HCT116 (cell line): Measurements from ENCODE around the gene NFIX. TPM values are rescaled to one million over a fixed set of nuclear protein-coding genes. Genes with fewer than 3 reads are reported as not detected.

Experiments
- ATAC-seq: fragments of 200-7000 bp; cut with Tn5 transposase; 2 replicates; pipeline ENCODE4 v1.9.1; 2020; ENCODE audit warnings: mild to moderate bottlenecking, moderate library complexity
- BruUV-seq: library from RNA; stranded (reverse); fragments of 400-500 nt; replicated peaks from 2 replicates; lab custom pipeline; 2021; lab: Mats Ljungman, UMichigan
- CTCF ChIA-PET: fragments of 300-600 bp; sonication (Branson Sonifier 250); formaldehyde crosslinking; loops from one replicate; lab custom pipeline; 2021; ENCODE audit warnings: antibody characterized with exemption; lab: Charles Lee
- POLR2A ChIA-PET: fragments of 300-600, 350-600 bp; sonication (Branson Sonifier 250); formaldehyde crosslinking; loops from one replicate; lab custom pipeline; 2021; ENCODE audit warnings: antibody characterized with exemption; lab: Charles Lee
- RAD21 ChIA-PET, 2 experiments: fragments of 300-600 bp; sonication (Branson Sonifier 250); formaldehyde crosslinking; loops; one replicate each; lab custom pipeline; 2023; ENCODE audit warnings: low total read pairs in 2 of 2; ENCODE audit not compliant: uncharacterized antibody in 2 of 2, unreplicated experiment in 2 of 2, low non-redundant PET in 1 of 2; lab: Charles Lee
- DNase-seq: peaks from one replicate; pipeline ENCODE4 v3.0.0-alpha.2; 2010; ENCODE audit warnings: low read depth, low spot score
- H2AFZ ChIP-seq: fragments of 200-600 bp; shearing (Covaris generic), sonication (generic); 2 replicates; pipeline ENCODE4 v1.6.1; 2017; ENCODE audit warnings: low read depth, mixed run types, mixed read lengths, antibody characterized with exemption, low read length; ENCODE audit not compliant: poor library complexity, severe bottlenecking
- H3K27ac ChIP-seq: 2 replicates; pipeline ENCODE4 v1.5.1; 2012; ENCODE audit warnings: low read depth, low read length
- H3K27me3 ChIP-seq: fragments of 200-600 bp; sonication (generic); 2 replicates; pipeline ENCODE4 v1.6.1; 2016; ENCODE audit warnings: mixed run types, low read length, mixed read lengths; ENCODE audit not compliant: insufficient read depth
- H3K36me3 ChIP-seq, 2 experiments: fragments of 200-500 bp in 1 of 2; fragments of 200-600 bp in 1 of 2; sonication (Bioruptor generic) in 1 of 2; sonication (generic) in 1 of 2; 2 replicates each; pipeline versions ENCODE4 v1.5.1 to v1.6.1; 2014 to 2016; ENCODE audit warnings: low read length in 2 of 2, inconsistent platforms in 1 of 2, mixed read lengths in 1 of 2, mixed run types in 1 of 2; ENCODE audit not compliant: insufficient read depth in 2 of 2, control insufficient read depth in 1 of 2
- H3K4me1 ChIP-seq, 2 experiments: fragments of 200-600 bp in 1 of 2; sonication (generic) in 1 of 2; 2 replicates each; pipeline versions ENCODE4 v1.5.1 to v1.6.1; 2012 to 2017; ENCODE audit warnings: low read length in 2 of 2, inconsistent platforms in 1 of 2, mild to moderate bottlenecking in 1 of 2, mixed read lengths in 1 of 2, mixed run types in 1 of 2, moderate library complexity in 1 of 2; ENCODE audit not compliant: insufficient read depth in 2 of 2, control insufficient read depth in 1 of 2
- H3K4me2 ChIP-seq: fragments of 200-600 bp; sonication (generic); 2 replicates; pipeline ENCODE4 v1.6.1; 2017; ENCODE audit warnings: mixed run types, low read length, mixed read lengths
- H3K4me3 ChIP-seq, 2 experiments: fragments of 200-600 bp in 1 of 2; sonication (generic) in 1 of 2; replicated peaks in 1 of 2; 2 replicates each; pipeline ENCODE4 v1.5.1; 2011 to 2016; ENCODE audit warnings: low read length in 2 of 2, control low read depth in 1 of 2, low read depth in 1 of 2, mild to moderate bottlenecking in 1 of 2, mixed read lengths in 1 of 2, mixed run types in 1 of 2
- H3K79me2 ChIP-seq: fragments of 200-600 bp; sonication (generic); 2 replicates; pipeline ENCODE4 v1.6.1; 2017; ENCODE audit warnings: mild to moderate bottlenecking, mixed run types, low read length, moderate library complexity, mixed read lengths; ENCODE audit not compliant: insufficient read depth
- H3K9ac ChIP-seq: fragments of 200-600 bp; sonication (generic); 2 replicates; pipeline ENCODE4 v1.6.1; 2016; ENCODE audit warnings: low read length, mixed read lengths
- H3K9me2 ChIP-seq: fragments of 200-600 bp; sonication (generic), shearing (Covaris generic); 2 replicates; pipeline ENCODE4 v1.6.1; 2017; ENCODE audit warnings: mixed run types, mild to moderate bottlenecking, moderate library complexity; ENCODE audit not compliant: insufficient read depth
- H3K9me3 ChIP-seq, 2 experiments: fragments of 200-500 bp in 1 of 2; fragments of 200-600 bp in 1 of 2; sonication (Bioruptor generic) in 1 of 2; sonication (generic) in 1 of 2; 2 replicates each; pipeline ENCODE4 v1.6.1; 2014 to 2017; ENCODE audit warnings: low read length in 2 of 2, mixed read lengths in 2 of 2, inconsistent platforms in 1 of 2, low read depth in 1 of 2, mild to moderate bottlenecking in 1 of 2, mixed run types in 1 of 2, moderate library complexity in 1 of 2; ENCODE audit not compliant: control insufficient read depth in 1 of 2, insufficient read depth in 1 of 2
- H4K20me1 ChIP-seq: fragments of 200-600 bp; sonication (generic), shearing (Covaris generic); 2 replicates; pipeline ENCODE4 v1.6.1; 2017; ENCODE audit warnings: mixed run types, mild to moderate bottlenecking, moderate library complexity; ENCODE audit not compliant: insufficient read depth
- CTCF ChIP-seq, 3 experiments: fragments of 200-600 bp in 1 of 3; sonication (generic) in 1 of 3; IDR thresholded peaks in 2 of 3; conservative IDR thresholded peaks in 1 of 3; 2 replicates each; pipeline ENCODE4 v1.5.1; 2012 to 2017; ENCODE audit warnings: low read depth in 2 of 3, low read length in 2 of 3, antibody characterized with exemption in 1 of 3, borderline replicate concordance in 1 of 3, control low read depth in 1 of 3, mild to moderate bottlenecking in 1 of 3, mixed read lengths in 1 of 3, mixed run types in 1 of 3, moderate library complexity in 1 of 3; ENCODE audit not compliant: insufficient read depth in 1 of 3
- ELF1 ChIP-seq: IDR thresholded peaks from 2 replicates; pipeline ENCODE4 v1.6.1; 2012; ENCODE audit warnings: low read depth, borderline replicate concordance
- EZH2 ChIP-seq: fragments of 200-600 bp; sonication (generic); IDR thresholded peaks from 2 replicates; pipeline ENCODE4 v1.6.1; 2017; ENCODE audit warnings: antibody characterized with exemption, mixed run types
- EZH2phosphoT487 ChIP-seq: fragments of 200-600 bp; IDR thresholded peaks from 2 replicates; pipeline ENCODE4 v1.6.1; 2018; ENCODE audit warnings: antibody characterized with exemption, borderline replicate concordance
- FOSL1 ChIP-seq: IDR thresholded peaks from 2 replicates; pipeline ENCODE4 v1.6.1; 2012; ENCODE audit warnings: low read depth
- POLR2A ChIP-seq: IDR thresholded peaks from 2 replicates; pipeline ENCODE4 v1.7.0; 2011; ENCODE audit warnings: borderline replicate concordance; ENCODE audit not compliant: insufficient read depth, insufficient read length; ENCODE audit errors: extremely low read depth
- REST ChIP-seq: IDR thresholded peaks from 2 replicates; pipeline ENCODE4 v1.6.1; 2012; ENCODE audit warnings: low read depth
- SIN3A ChIP-seq: IDR thresholded peaks from 2 replicates; pipeline ENCODE4 v1.6.1; 2012; ENCODE audit warnings: low read depth
- SP1 ChIP-seq: IDR thresholded peaks from 2 replicates; pipeline ENCODE4 v1.6.1; 2012; ENCODE audit warnings: low read depth
- SRF ChIP-seq: IDR thresholded peaks from 2 replicates; pipeline ENCODE4 v1.6.1; 2012; ENCODE audit warnings: low read depth
- YY1 ChIP-seq: IDR thresholded peaks from 2 replicates; pipeline ENCODE4 v1.6.1; 2011; ENCODE audit warnings: low read length, low read depth, moderate library complexity, mild to moderate bottlenecking; ENCODE audit not compliant: insufficient replicate concordance; ENCODE audit errors: extremely low read depth
- ZBTB33 ChIP-seq: IDR thresholded peaks from 2 replicates; pipeline ENCODE4 v1.6.1; 2011; ENCODE audit warnings: mild to moderate bottlenecking, low read length, moderate library complexity; ENCODE audit not compliant: insufficient replicate concordance; ENCODE audit errors: extremely low read depth
- ZFX ChIP-seq: fragments of 450-650 bp; IDR thresholded peaks from 2 replicates; pipeline ENCODE4 v1.6.1; 2017
- intact Hi-C: fragments of 100-400 bp; cut with micrococcal nuclease; formaldehyde crosslinking; loops from 2 replicates; pipeline ENCODE4 v1.10.0; 2022
- total RNA-seq: library from RNA; stranded (reverse); gene quantifications from one replicate; pipeline ENCODE4 v1.2.1, GENCODE V29; 2021; ENCODE audit not compliant: unreplicated experiment

The NFIX gene
- total RNA-seq, 1 experiment from 2014 or later, result 34.8 TPM

- no peak for TF ChIP-seq ELF1
- TF ChIP-seq SIN3A, result no peak
- TF ChIP-seq EZH2phosphoT487, result no peak
- no peak for TF ChIP-seq FOSL1
- TF ChIP-seq ZBTB33, result no peak
- TF ChIP-seq ZFX, result no peak
- no peak for TF ChIP-seq SP1
- no peak for TF ChIP-seq CTCF (IDR thresholded peaks at IDR 0.05 in 2 of 3, conservative IDR thresholded peaks at IDR 0.05 in 1 of 3; ENCODE audit: borderline replicate concordance in 1 of 3, insufficient read depth in 1 of 3, low read depth in 2 of 3, low read length in 2 of 3)
- no peak for TF ChIP-seq YY1
- TF ChIP-seq REST, result no peak
- TF ChIP-seq SRF, result no peak
- TF ChIP-seq POLR2A, result no peak
- TF ChIP-seq EZH2, result no peak
- BruUV-seq, result no TSS peak
- H3K4me2 ChIP-seq, result no peak overlapping the region
- ChIA-PET POLR2A (no interaction called here), CTCF (no interaction called here), RAD21 (no interaction called here)
- H2AFZ ChIP-seq, result no peak overlapping the region
- peaks cover 2 to 10% of the 10 kb centered on the region in 2 experiments; a peak in 3 of 4 replicates for H3K4me1 ChIP-seq
- no peaks in the 10 kb centered on the region for H4K20me1 ChIP-seq
- H3K4me3 ChIP-seq, result no peak overlapping the region
- H3K36me3 ChIP-seq, result no peaks in the 10 kb centered on the region
- H3K27me3 ChIP-seq, result no peaks in the 10 kb centered on the region
- intact Hi-C loops, result no loop called here
- DNase-seq (no peak), ATAC-seq (no peak)
- no peaks in the 10 kb centered on the region for H3K79me2 ChIP-seq
- H3K9me2 ChIP-seq, result no peaks in the 10 kb centered on the region
- no peaks in the 10 kb centered on the region for H3K9me3 ChIP-seq
- no peak overlapping the region for H3K27ac ChIP-seq
- H3K9ac ChIP-seq, result no peak overlapping the region
Measured at GRCh38 chr19:12990853-12991252, 4.4 kb upstream of the NFIX start.
